ENCODE results near the gene GINS3. TPM values are rescaled to one million over a fixed set of nuclear protein-coding genes. Genes with fewer than 3 reads are reported as not detected.

Gene GINS3
- total RNA-seq, 6 donors from 2014 or later: 1.0 to 4.0 (median 2.9) TPM

GRCh38 chr16:58377932-58378331 is 14.3 kb upstream of the GINS3 start:
- WGBS, 2 donors: 70 to 76% methylated on average over 4 of the region's 4 CpGs
- ATAC-seq (ENCODE audit: low FRiP score in 2 of 2) (no peak), DNase-seq (no peak)
- H3K27ac ChIP-seq: no peak overlapping the region
- TF ChIP-seq, protein P1, sequence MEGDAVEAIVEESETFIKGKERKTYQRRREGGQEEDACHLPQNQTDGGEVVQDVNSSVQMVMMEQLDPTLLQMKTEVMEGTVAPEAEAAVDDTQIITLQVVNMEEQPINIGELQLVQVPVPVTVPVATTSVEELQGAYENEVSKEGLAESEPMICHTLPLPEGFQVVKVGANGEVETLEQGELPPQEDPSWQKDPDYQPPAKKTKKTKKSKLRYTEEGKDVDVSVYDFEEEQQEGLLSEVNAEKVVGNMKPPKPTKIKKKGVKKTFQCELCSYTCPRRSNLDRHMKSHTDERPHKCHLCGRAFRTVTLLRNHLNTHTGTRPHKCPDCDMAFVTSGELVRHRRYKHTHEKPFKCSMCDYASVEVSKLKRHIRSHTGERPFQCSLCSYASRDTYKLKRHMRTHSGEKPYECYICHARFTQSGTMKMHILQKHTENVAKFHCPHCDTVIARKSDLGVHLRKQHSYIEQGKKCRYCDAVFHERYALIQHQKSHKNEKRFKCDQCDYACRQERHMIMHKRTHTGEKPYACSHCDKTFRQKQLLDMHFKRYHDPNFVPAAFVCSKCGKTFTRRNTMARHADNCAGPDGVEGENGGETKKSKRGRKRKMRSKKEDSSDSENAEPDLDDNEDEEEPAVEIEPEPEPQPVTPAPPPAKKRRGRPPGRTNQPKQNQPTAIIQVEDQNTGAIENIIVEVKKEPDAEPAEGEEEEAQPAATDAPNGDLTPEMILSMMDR (IDR thresholded peaks at IDR 0.05): no peak
- TF ChIP-seq POLR2AphosphoS5 (IDR thresholded peaks at IDR 0.05) (no peak), EP300 (IDR thresholded peaks at IDR 0.05) (no peak), POLR2A (IDR thresholded peaks at IDR 0.05) (no peak)
- no peaks in the 10 kb centered on the region for H3K27me3 ChIP-seq
- no peaks in the 10 kb centered on the region for H3K36me3 ChIP-seq
- H3K4me3 ChIP-seq: no peak overlapping the region
- H3K4me1 ChIP-seq: no peaks in the 10 kb centered on the region
- H3K9me3 ChIP-seq: no peaks in the 10 kb centered on the region

- DNase-seq (no peak), ATAC-seq (ENCODE audit: low FRiP score in 2 of 2) (no peak)
- Histone ChIP-seq H3K9me3 (no peaks in the 10 kb centered on the region), H3K27ac (no peak overlapping the region), H3K36me3 (no peaks in the 10 kb centered on the region), H3K4me3 (no peak overlapping the region), H3K4me1 (no peaks in the 10 kb centered on the region), H3K27me3 (no peaks in the 10 kb centered on the region)
- TF ChIP-seq EP300 (IDR thresholded peaks at IDR 0.05): no peak
- TF ChIP-seq POLR2A (IDR thresholded peaks at IDR 0.05): no peak
- TF ChIP-seq POLR2AphosphoS5 (IDR thresholded peaks at IDR 0.05): no peak
- TF ChIP-seq, protein P1 (IDR thresholded peaks at IDR 0.05): no peak
Measured at GRCh38 chr16:58378401-58378800, 13.9 kb upstream of the GINS3 start.

DNA sequence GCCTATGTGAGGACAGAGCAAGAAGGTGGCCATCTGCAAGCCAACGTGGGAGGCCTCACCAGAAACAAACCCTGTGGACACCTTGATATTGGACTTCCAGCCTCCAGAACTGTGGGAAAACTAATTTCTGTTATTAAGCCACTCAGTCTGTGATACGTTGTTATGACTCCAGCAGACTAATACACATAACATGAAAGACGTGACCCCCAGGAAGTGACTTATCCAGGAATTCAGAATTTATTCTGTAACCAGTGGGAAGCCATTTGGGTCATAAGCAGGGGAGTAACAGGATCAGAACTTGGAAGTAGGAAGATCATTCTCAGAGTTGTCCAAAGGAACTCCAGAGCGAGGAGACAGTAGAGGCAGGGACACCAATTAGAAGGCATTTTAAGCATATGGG is 12.5 kb upstream of the GINS3 start:
- Histone ChIP-seq H3K4me1 (no peaks in the 10 kb centered on the region), H3K27ac (no peak overlapping the region), H3K36me3 (no peaks in the 10 kb centered on the region), H3K27me3 (no peaks in the 10 kb centered on the region), H3K4me3 (no peak overlapping the region), H3K9me3 (no peaks in the 10 kb centered on the region)
- DNase-seq (no peak), ATAC-seq (ENCODE audit: low FRiP score in 2 of 2) (no peak)
- TF ChIP-seq POLR2A (IDR thresholded peaks at IDR 0.05) (no peak), POLR2AphosphoS5 (IDR thresholded peaks at IDR 0.05) (no peak), EP300 (IDR thresholded peaks at IDR 0.05) (no peak)
- TF ChIP-seq, protein P1 (IDR thresholded peaks at IDR 0.05): no peak
- WGBS, 2 donors: 91 to 94% methylated on average over 4 of the region's 4 CpGs

GRCh38 chr16:58381661-58382060 is 10.6 kb upstream of the GINS3 start:
- DNase-seq (no peak), ATAC-seq (ENCODE audit: low FRiP score in 2 of 2) (no peak)
- Histone ChIP-seq H3K9me3 (no peaks in the 10 kb centered on the region), H3K4me1 (no peaks in the 10 kb centered on the region), H3K4me3 (no peak overlapping the region), H3K36me3 (no peaks in the 10 kb centered on the region), H3K27ac (no peak overlapping the region), H3K27me3 (no peaks in the 10 kb centered on the region)
- 72 to 95% methylated on average over 1 of the region's 1 CpG for WGBS, 2 donors
- TF ChIP-seq, protein P1 (IDR thresholded peaks at IDR 0.05): no peak
- TF ChIP-seq POLR2A (IDR thresholded peaks at IDR 0.05) (no peak), POLR2AphosphoS5 (IDR thresholded peaks at IDR 0.05) (no peak), EP300 (IDR thresholded peaks at IDR 0.05) (no peak)

DNA sequence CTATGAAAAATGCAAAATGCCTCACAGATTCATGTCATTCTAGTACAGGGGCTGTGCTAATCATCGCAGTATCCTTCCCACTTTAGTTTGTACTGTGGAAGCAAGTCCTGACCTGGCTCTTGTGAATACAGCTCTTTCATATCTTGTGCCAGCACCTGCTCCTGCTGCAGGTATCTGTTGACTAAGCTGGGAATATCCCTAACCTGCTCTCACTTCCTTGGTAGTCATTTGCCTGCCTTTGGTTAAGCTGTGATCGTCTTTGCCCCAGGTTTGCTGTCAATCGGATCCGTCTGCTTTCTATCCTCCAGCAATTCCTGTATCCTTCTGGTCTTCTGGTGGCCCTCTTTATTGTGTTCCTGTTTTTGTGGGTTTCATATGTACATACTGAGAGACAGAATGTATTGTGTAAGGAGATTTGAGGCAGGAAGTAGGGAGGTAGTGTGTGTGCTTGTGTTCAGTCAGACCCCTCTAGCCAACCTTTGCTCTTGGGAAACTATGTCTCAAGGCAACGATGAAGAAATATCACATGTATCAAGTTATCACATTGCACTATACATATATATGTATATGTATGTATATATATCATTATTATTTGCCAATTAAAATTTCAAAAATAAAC is 7.7 kb upstream of the GINS3 start:
- no peaks in the 10 kb centered on the region for H3K36me3 ChIP-seq
- no peaks in the 10 kb centered on the region for H3K9me3 ChIP-seq
- TF ChIP-seq EP300 (IDR thresholded peaks at IDR 0.05) (no peak), POLR2A (IDR thresholded peaks at IDR 0.05) (no peak), POLR2AphosphoS5 (IDR thresholded peaks at IDR 0.05) (no peak)
- TF ChIP-seq, protein P1 (IDR thresholded peaks at IDR 0.05): no peak
- H3K4me1 ChIP-seq: no peaks in the 10 kb centered on the region
- H3K27ac ChIP-seq: no peak overlapping the region
- DNase-seq (no peak), ATAC-seq (ENCODE audit: low FRiP score in 2 of 2) (no peak)
- H3K27me3 ChIP-seq: no peaks in the 10 kb centered on the region
- WGBS, 2 donors: 63 to 66% methylated on average over 5 of the region's 5 CpGs
- H3K4me3 ChIP-seq: no peak overlapping the region

All from upper lobe of left lung (tissue), 6 donors.